B cell (primary cell): ENCODE data around the gene ADRA2C. TPM values are rescaled to one million over a fixed set of nuclear protein-coding genes. Genes with fewer than 3 reads are reported as not detected.

ENCODE experiments used
- ATAC-seq: fragments of 200-7000 bp; cut with Tn5 transposase; one replicate; pipeline ENCODE4 v1.10.0; 2021; ENCODE audit warnings: low read depth, mild to moderate bottlenecking, moderate number of reproducible peaks, moderate library complexity
- CTCF ChIA-PET: fragments of 350-600 bp; sonication (Branson Sonifier 250); formaldehyde crosslinking; loops from one replicate; lab custom pipeline; 2021; ENCODE audit warnings: antibody characterized with exemption, inconsistent platforms; lab: Charles Lee
- POLR2A ChIA-PET: fragments of 350-600 bp; sonication (Branson Sonifier 250); formaldehyde crosslinking; loops from one replicate; lab custom pipeline; 2021; ENCODE audit warnings: antibody characterized with exemption; lab: Charles Lee
- DNase-seq: peaks from one replicate; pipeline ENCODE4 v3.0.0; 2013
- H2AFZ ChIP-seq: 2 replicates; pipeline ENCODE4 v1.6.1; 2012; ENCODE audit warnings: mild to moderate bottlenecking, low read depth, low read length; ENCODE audit not compliant: insufficient read depth, poor library complexity, severe bottlenecking
- H3K27ac ChIP-seq, 2 donors: 1 replicate in 1 of 2; 2 replicates in 1 of 2; pipeline ENCODE4 v1.5.1; 2012 to 2013; ENCODE audit warnings: low read length in 2 of 2, mild to moderate bottlenecking in 2 of 2, moderate library complexity in 1 of 2
- H3K27me3 ChIP-seq, 4 experiments: fragments of 200-600 bp in 1 of 4; sonication (generic) in 1 of 4; replicated peaks in 1 of 4; 1 replicate in 2 of 4; 2 replicates in 2 of 4; pipeline versions ENCODE4 v1.6.1 to v1.7.0; 2013 to 2016; ENCODE audit warnings: low read length in 3 of 4, mild to moderate bottlenecking in 2 of 4, mixed read lengths in 1 of 4, moderate library complexity in 1 of 4; ENCODE audit not compliant: insufficient read depth in 4 of 4, control insufficient read depth in 3 of 4; ENCODE audit errors: control extremely low read depth in 1 of 4
- H3K36me3 ChIP-seq, 2 experiments: replicated peaks in 1 of 2; 1 replicate in 1 of 2; 2 replicates in 1 of 2; pipeline versions ENCODE4 v1.6.1 to v1.7.1; 2013; ENCODE audit warnings: low read length in 1 of 2; ENCODE audit not compliant: insufficient read depth in 2 of 2, control insufficient read depth in 1 of 2; ENCODE audit errors: control extremely low read depth in 1 of 2, extremely low read depth in 1 of 2
- H3K4me1 ChIP-seq, 2 donors: fragments of 200-600 bp in 1 of 2; sonication (generic) in 1 of 2; 1 replicate in 1 of 2; 2 replicates in 1 of 2; pipeline versions ENCODE4 v1.5.1 to v1.6.1; 2013 to 2017; ENCODE audit warnings: low read length in 2 of 2; ENCODE audit not compliant: control insufficient read depth in 2 of 2, insufficient read depth in 2 of 2
- H3K4me2 ChIP-seq: replicated peaks from 2 replicates; pipeline ENCODE3; 2012; ENCODE audit warnings: mild to moderate bottlenecking, low read depth, low read length; ENCODE audit not compliant: poor library complexity, severe bottlenecking
- H3K4me3 ChIP-seq, 5 experiments: fragments of 200-600 bp in 1 of 5; sonication (generic) in 1 of 5; 1 replicate in 3 of 5; 2 replicates in 2 of 5; pipeline versions ENCODE4 v1.5.1 to v1.7.0; 2011 to 2016; ENCODE audit warnings: low read length in 4 of 5, mild to moderate bottlenecking in 4 of 5, low read depth in 2 of 5, control low read depth in 1 of 5, moderate library complexity in 1 of 5; ENCODE audit not compliant: insufficient read depth in 1 of 5; ENCODE audit errors: control extremely low read depth in 1 of 5, extremely low read depth in 1 of 5
- H3K79me2 ChIP-seq: fragments of 200-600 bp; sonication (generic); one replicate; pipeline ENCODE4 v1.6.0; 2016; ENCODE audit warnings: low read length; ENCODE audit not compliant: control insufficient read depth, insufficient read depth
- H3K9ac ChIP-seq: fragments of 200-600 bp; sonication (generic); 2 replicates; pipeline ENCODE4 v1.6.1; 2017; ENCODE audit warnings: mild to moderate bottlenecking, low read length, moderate library complexity
- H3K9me3 ChIP-seq, 3 donors: one replicate each; pipeline versions ENCODE4 v1.6.1 to v1.7.1; 2013; ENCODE audit warnings: low read length in 2 of 3; ENCODE audit not compliant: control insufficient read depth in 2 of 3, insufficient read depth in 1 of 3; ENCODE audit errors: control extremely low read depth in 1 of 3
- H4K20me1 ChIP-seq: 2 replicates; pipeline ENCODE4 v1.6.0; 2012; ENCODE audit warnings: mild to moderate bottlenecking, low read length; ENCODE audit not compliant: insufficient read depth, control insufficient read depth, poor library complexity, severe bottlenecking
- H3K27ac Mint-ChIP-seq: one replicate; pipeline ENCODE4 v1.8.0; 2021; ENCODE audit warnings: mixed read lengths
- H3K27me3 Mint-ChIP-seq: one replicate; pipeline ENCODE4 v1.8.0; 2021; ENCODE audit warnings: mixed read lengths
- H3K4me1 Mint-ChIP-seq: one replicate; pipeline ENCODE4 v1.8.0; 2021; ENCODE audit warnings: mixed read lengths
- H3K4me3 Mint-ChIP-seq: one replicate; pipeline ENCODE4 v1.8.0; 2021; ENCODE audit warnings: mixed read lengths
- H3K9me3 Mint-ChIP-seq: one replicate; pipeline ENCODE4 v1.8.0; 2022; ENCODE audit warnings: mixed read lengths; ENCODE audit not compliant: insufficient read depth
- EZH2 ChIP-seq: IDR thresholded peaks from 2 replicates; pipeline ENCODE4 v1.6.1; 2012; ENCODE audit warnings: borderline replicate concordance, low read depth, mild to moderate bottlenecking, moderate library complexity, low read length; ENCODE audit not compliant: insufficient read depth, poor library complexity, severe bottlenecking
- WGBS: methylation state at CpG from one replicate; pipeline ENCODE4 v1.1.5; 2013; ENCODE audit warnings: missing lambda C conversion rate; ENCODE audit not compliant: insufficient coverage; 5-methylcytosine and 5-hydroxymethylcytosine counted together
- intact Hi-C: fragments of 100-400 bp; cut with micrococcal nuclease; formaldehyde crosslinking; loops from one replicate; pipeline ENCODE4 v1.10.0; 2022
- polyA plus RNA-seq: library from polyadenylated mRNA; depleted of rRNA; stranded (reverse); fragments of >200 nt; gene quantifications from 2 replicates; pipeline ENCODE4 v1.2.3, GENCODE V29; 2012
- total RNA-seq, 2 donors: library from RNA; stranded (reverse); fragments of 120-200 nt in 1 of 2; gene quantifications; 1 replicate in 1 of 2; 2 replicates in 1 of 2; pipeline versions ENCODE4 v1.2.3 to v1.2.4, GENCODE V29; 2013 to 2022
- TF ChIP-seq, protein P1 (sequence below): fragments of 200-600 bp; IDR thresholded peaks from one replicate; pipeline ENCODE4 v1.8.0; 2022; ENCODE audit warnings: antibody characterized with exemption, mild to moderate bottlenecking

Gene ADRA2C
- total and polyA plus RNA-seq, 2 donors (not counting 1 experiment from before 2014, with no cell fraction given), result not detected

GRCh38 chr4:3765271-3766035, 732 bp upstream of the ADRA2C start:
- Histone ChIP-seq H3K79me2 (no peaks in the 10 kb centered on the region), H3K9me3 (peaks cover 0 to 17% (median 0%) of the 10 kb centered on the region in 3 donors), H3K4me3 (no peak overlapping the region), H3K27ac (no peak overlapping the region), H3K36me3 (no peaks in the 10 kb centered on the region), H3K4me2 (no peak overlapping the region), H4K20me1 (no peaks in the 10 kb centered on the region), H3K9ac (no peak overlapping the region), H3K4me1 (peaks cover 0 to 5% of the 10 kb centered on the region in 2 donors), H2AFZ (no peak overlapping the region), H3K27me3 (peaks cover 0 to 36% (median 11%) of the 10 kb centered on the region in 4 experiments)
- TF ChIP-seq, protein P1, sequence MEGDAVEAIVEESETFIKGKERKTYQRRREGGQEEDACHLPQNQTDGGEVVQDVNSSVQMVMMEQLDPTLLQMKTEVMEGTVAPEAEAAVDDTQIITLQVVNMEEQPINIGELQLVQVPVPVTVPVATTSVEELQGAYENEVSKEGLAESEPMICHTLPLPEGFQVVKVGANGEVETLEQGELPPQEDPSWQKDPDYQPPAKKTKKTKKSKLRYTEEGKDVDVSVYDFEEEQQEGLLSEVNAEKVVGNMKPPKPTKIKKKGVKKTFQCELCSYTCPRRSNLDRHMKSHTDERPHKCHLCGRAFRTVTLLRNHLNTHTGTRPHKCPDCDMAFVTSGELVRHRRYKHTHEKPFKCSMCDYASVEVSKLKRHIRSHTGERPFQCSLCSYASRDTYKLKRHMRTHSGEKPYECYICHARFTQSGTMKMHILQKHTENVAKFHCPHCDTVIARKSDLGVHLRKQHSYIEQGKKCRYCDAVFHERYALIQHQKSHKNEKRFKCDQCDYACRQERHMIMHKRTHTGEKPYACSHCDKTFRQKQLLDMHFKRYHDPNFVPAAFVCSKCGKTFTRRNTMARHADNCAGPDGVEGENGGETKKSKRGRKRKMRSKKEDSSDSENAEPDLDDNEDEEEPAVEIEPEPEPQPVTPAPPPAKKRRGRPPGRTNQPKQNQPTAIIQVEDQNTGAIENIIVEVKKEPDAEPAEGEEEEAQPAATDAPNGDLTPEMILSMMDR, result no peak
- TF ChIP-seq EZH2, result no peak
- 4% methylated on average over 101 of the region's 101 CpGs for WGBS
- Mint-ChIP-seq H3K4me1 (peaks cover 7% of the 10 kb centered on the region), H3K9me3 (no peaks in the 10 kb centered on the region), H3K27me3 (peaks cover 18% of the 10 kb centered on the region), H3K27ac (no peak overlapping the region), H3K4me3 (no peak overlapping the region)
- ATAC-seq, result no peak
- intact Hi-C loops, result no loop called here
- CTCF ChIA-PET, result no interaction called here
- DNase-seq, result no peak
- POLR2A ChIA-PET, result no interaction called here
